RWPE2 (cell line): Measurements from ENCODE around the gene CD2BP2.

Experiments
- ATAC-seq: fragments of 200-7000 bp; cut with Tn5 transposase; 3 replicates; pipeline ENCODE4 v1.9.1; 2021; ENCODE audit warnings: low read depth
- DNase-seq: peaks from one replicate; pipeline ENCODE4 v3.0.0-alpha.2; 2020; ENCODE audit warnings: low spot score
- H3K27ac ChIP-seq: fragments of 450-650 bp; 2 replicates; pipeline ENCODE4 v1.5.1; 2017; ENCODE audit warnings: mild to moderate bottlenecking; ENCODE audit not compliant: poor library complexity, severe bottlenecking
- H3K27me3 ChIP-seq: fragments of 250-450 bp; sonication (Bioruptor Pico); 2 replicates; pipeline ENCODE4 v1.5.1; 2021; ENCODE audit warnings: mild to moderate bottlenecking, moderate library complexity; ENCODE audit not compliant: insufficient read depth, poor library complexity, severe bottlenecking
- H3K36me3 ChIP-seq: fragments of 250-450 bp; sonication (Bioruptor Pico); 2 replicates; pipeline ENCODE4 v1.5.1; 2020; ENCODE audit warnings: low read depth, mild to moderate bottlenecking, moderate library complexity
- H3K4me1 ChIP-seq: fragments of 250-450 bp; sonication (Bioruptor Pico); 2 replicates; pipeline ENCODE4 v1.5.1; 2021; ENCODE audit warnings: mild to moderate bottlenecking, moderate library complexity; ENCODE audit not compliant: insufficient read depth, poor library complexity, severe bottlenecking
- H3K4me3 ChIP-seq: fragments of 250-450 bp; sonication (Bioruptor Pico); 2 replicates; pipeline ENCODE4 v1.5.1; 2021; ENCODE audit warnings: mild to moderate bottlenecking, moderate library complexity; ENCODE audit not compliant: severe bottlenecking
- H3K9me3 ChIP-seq: fragments of 250-450 bp; sonication (Bioruptor Pico); 2 replicates; pipeline ENCODE4 v1.5.1; 2021; ENCODE audit warnings: mild to moderate bottlenecking, moderate library complexity; ENCODE audit not compliant: severe bottlenecking
- CTCF ChIP-seq: fragments of 450-650 bp; IDR thresholded peaks from one replicate; pipeline ENCODE4 v1.5.1; 2017; ENCODE audit warnings: mild to moderate bottlenecking, moderate library complexity; ENCODE audit not compliant: poor library complexity, severe bottlenecking

Gene CD2BP2

GRCh38 chr16:30377812-30378235 lies 22.7 kb upstream of the CD2BP2 start:
- Histone ChIP-seq H3K4me3 (peak overlapping the region; percentile 59), H3K36me3 (no peaks in the 10 kb centered on the region), H3K9me3 (no peaks in the 10 kb centered on the region), H3K4me1 (peaks cover 4% of the 10 kb centered on the region), H3K27ac (peak overlapping the region; percentile 91), H3K27me3 (no peaks in the 10 kb centered on the region)
- ATAC-seq (peak; percentile 43), DNase-seq (peak; percentile 90)
- TF ChIP-seq CTCF: no peak

- Histone ChIP-seq H3K27ac (peak overlapping the region; percentile 91), H3K4me3 (peak overlapping the region; percentile 59), H3K36me3 (no peaks in the 10 kb centered on the region), H3K27me3 (no peaks in the 10 kb centered on the region), H3K9me3 (no peaks in the 10 kb centered on the region), H3K4me1 (peaks cover 4% of the 10 kb centered on the region)
- ATAC-seq: no peak; the same call in 2 of the 3 replicates
- DNase-seq: no peak
- no peak for TF ChIP-seq CTCF
Observed at GRCh38 chr16:30377050-30377811, 22.1 kb upstream of the CD2BP2 start.

GRCh38 chr16:30376461-30376902 lies 21.4 kb upstream of the CD2BP2 start:
- no peak for TF ChIP-seq CTCF
- H3K27ac ChIP-seq: peak overlapping the region; percentile 91

GRCh38 chr16:30375864-30376263 lies 20.8 kb upstream of the CD2BP2 start:
- ATAC-seq: no peak
- DNase-seq: no peak
- Histone ChIP-seq H3K27me3 (no peaks in the 10 kb centered on the region), H3K27ac (no peak overlapping the region), H3K4me3 (no peak overlapping the region), H3K36me3 (no peaks in the 10 kb centered on the region), H3K9me3 (no peaks in the 10 kb centered on the region), H3K4me1 (peaks cover 4% of the 10 kb centered on the region)
- TF ChIP-seq CTCF: no peak

More at GRCh38 chr16:30376461-30376902, 21.4 kb upstream of the CD2BP2 start:
- DNase-seq: no peak
- H3K4me1 ChIP-seq: peaks cover 4% of the 10 kb centered on the region
- no peaks in the 10 kb centered on the region for H3K36me3 ChIP-seq
- no peak for ATAC-seq
- no peaks in the 10 kb centered on the region for H3K27me3 ChIP-seq
- no peaks in the 10 kb centered on the region for H3K9me3 ChIP-seq
- H3K4me3 ChIP-seq: no peak overlapping the region

- TF ChIP-seq CTCF: no peak
- no peaks in the 10 kb centered on the region for H3K9me3 ChIP-seq
- H3K27me3 ChIP-seq: no peaks in the 10 kb centered on the region
- no peaks in the 10 kb centered on the region for H3K36me3 ChIP-seq
- no peak within 1 kb of the TSS for H3K27ac ChIP-seq
- DNase-seq (no peak), ATAC-seq (no peak)
- H3K4me1 ChIP-seq: peaks cover 4% of the 10 kb centered on the region
- H3K4me3 ChIP-seq: no peak within 1 kb of the TSS
Observed at GRCh38 chr16:30374538-30374937, 19.4 kb upstream of the CD2BP2 start, which contains the start of gene MYL11. Gene MYL11, plus strand, starts transcription at chr16:30374802. Its CDS starts 56 bp downstream, at chr16:30374858.
